Activated CD8-positive, alpha-beta memory T cell treated with anti-CD3 and anti-CD28 coated beads, Interleukin-2, amount 50 U/mL, for 24 hours (primary cell): ENCODE data around the gene HOXA13.

ENCODE experiments used
- DNase-seq: peaks from one replicate; pipeline ENCODE4 v3.0.0-alpha.2; 2020; ENCODE audit errors: extremely low read depth

Gene HOXA13

DNA sequence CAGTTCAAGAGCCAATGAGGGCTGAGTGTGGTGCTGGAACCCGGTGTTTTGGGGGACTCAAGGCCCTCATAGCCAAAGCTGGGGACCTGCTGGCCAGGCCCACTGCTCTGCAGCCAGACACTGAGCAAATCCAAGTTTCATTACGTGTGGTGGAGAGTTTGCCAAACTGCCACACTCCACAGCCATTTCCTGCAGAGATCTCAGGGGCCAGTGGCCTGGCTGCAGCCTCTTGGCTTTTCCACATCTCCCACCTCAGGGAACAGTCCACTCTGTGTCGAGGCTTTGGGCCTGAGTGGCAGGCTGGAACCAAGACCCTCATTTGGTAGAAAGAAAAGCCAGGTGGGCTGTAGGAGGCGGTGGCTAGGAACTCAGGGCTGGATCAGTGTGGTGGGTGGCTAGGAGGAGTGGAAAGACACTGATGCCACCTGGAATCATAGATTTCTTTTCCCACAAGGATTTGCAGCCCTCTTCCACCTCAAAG, 18.1 kb downstream of the HOXA13 start:
- no peak for DNase-seq

DNA sequence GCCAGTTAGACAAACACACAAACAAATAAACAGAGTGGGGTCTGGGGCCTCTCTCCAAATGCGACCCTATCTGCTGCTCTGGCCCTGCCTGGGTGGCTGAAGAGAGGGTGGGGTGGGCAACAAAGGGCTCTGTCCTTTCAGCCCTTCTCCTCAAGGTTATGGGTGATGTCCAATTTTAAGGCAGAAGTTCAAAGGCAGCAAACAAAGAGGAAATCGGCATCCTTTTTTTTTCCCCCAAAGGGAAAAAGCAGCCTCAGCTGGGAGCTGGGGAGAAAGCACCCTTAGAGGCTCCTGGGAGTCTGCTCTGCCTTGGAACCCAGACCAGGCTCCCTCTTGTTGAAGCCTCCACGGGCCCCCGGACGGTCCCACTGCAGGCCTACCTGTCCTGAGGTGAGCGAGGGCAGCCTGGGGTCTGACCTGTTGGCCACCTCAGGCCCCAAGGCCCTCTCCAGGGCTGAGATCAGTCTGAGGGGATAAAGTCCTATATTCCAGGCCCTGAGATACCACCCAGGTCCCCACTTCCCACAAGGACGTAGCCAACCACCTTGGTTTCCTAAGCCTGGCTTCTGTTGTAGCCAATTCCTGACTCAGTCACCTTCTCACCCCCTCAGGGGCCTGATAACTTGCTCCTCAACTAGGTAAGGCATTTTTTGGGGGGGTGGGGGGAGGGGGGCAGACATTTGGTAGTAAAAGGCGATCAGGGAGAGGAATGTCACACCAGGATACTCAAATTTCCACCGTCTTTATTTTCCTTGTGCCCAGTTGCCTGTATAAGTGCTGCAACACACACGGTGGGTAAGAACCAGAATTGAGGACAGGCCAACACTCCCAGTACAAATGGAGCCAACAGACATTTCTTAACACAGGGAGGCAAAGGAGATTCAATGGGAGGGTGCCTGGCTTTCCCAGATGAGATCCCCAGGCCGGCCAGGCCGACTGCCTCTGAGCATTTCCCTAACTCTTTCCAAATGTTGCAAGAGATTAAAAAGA, 19.2 kb downstream of the HOXA13 start:
- DNase-seq, result no peak

DNA sequence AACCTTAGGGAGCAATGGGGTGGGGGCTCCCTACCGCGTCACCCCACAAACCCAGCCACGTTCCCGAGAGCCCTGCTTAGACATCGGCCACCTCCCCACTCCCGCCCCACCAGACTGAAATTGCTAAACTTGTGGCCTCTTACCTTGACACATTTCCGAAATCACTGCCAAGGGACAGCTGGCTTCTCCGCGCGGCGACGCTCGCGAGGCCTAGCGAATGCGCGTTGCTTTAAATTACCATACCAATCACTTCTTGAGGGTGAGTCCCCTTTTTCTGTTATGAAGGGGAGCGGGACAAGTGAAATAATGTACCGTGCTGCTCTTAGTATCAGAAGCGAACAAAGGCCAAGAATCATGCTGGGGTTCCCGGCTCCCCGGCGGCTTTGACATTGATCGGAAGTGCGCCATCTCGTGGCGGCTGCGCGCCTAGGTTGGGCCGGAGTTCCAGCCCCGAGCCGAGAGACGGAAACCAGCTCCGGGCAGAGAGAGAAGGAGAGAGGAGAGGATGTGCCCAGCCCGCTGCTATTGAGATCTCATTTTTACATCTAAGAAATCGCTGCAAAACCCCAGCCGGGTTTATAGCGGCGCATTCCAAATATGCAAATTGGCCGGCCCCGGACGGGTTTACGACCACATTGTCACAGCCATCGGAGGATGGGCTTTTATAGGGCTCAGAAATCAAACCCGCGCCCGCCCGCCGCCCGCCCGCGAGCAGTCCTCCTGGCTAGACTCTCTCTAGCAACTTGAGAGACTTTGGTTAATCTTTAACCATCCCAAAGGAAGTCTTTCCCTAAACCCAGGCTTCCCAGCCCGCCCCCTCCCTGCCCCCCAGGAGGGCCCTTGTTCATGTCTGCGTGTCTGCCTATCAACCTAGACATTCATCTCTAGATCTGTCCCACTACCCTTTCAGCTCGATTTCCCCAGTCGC, 20.1 kb downstream of the HOXA13 start:
- no peak for DNase-seq

DNA sequence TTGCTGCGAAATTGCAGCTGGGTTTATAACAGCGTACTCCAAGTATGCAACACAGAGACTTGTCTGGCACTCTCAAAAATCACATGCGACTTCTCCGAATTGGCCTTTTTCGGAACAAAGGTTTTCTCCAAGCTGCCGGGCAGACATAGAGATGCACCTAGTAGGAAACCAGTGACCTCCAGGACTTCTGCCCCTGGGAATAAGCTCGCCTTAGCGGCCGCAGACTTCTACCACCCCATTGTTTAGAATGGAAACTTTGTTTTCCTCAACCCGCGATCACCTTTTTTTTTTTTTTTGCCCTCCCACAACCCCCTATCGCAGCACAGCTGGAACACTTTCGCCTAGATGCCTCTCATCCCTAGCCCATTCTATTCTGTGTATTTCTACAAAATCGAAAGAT, 20.9 kb downstream of the HOXA13 start:
- DNase-seq, result no peak

DNA sequence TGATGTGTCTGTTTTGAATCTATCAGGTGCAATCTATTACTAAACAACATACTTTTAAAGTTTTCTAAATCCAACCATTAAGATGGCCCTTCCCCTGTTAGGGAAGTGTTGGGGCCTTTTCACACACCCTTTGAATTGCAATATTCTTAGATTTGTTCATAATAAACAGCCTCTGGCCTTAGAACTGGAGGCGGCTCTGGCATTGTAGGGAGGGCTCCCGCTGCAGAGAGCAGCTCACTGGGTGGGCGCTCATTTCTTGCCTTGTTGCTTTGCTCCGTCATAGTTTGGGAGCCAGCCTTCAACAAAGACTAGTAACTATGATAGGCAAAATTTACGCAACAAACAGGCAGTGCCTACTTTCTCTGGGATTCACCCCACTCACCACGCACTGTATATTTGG, 21.5 kb downstream of the HOXA13 start:
- DNase-seq, result no peak

DNA sequence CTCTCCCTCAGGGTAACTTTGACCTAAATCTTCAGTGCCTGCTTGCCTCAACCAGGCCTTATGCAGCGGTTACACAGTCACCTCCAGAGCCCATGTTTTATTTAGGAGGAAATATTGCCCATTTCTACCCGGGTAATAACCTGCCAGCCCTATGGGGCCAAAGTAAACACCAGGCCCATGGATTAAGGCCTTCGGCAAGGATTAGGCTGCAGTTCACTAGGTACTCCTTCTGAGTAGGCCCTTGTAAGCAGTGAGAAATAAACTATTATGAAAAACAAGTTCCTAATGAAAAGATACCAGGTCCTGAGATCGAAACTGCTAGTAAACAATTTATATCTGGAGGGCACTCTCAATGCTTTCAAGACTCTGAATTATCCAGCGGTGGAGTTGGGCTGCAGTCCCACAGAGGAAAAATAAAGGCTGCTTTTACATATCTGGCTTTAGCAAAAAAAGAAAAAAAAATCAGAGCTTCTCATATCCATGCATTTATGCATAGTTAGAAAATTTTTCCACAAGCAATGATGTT, 22.0 kb downstream of the HOXA13 start:
- no peak for DNase-seq

DNA sequence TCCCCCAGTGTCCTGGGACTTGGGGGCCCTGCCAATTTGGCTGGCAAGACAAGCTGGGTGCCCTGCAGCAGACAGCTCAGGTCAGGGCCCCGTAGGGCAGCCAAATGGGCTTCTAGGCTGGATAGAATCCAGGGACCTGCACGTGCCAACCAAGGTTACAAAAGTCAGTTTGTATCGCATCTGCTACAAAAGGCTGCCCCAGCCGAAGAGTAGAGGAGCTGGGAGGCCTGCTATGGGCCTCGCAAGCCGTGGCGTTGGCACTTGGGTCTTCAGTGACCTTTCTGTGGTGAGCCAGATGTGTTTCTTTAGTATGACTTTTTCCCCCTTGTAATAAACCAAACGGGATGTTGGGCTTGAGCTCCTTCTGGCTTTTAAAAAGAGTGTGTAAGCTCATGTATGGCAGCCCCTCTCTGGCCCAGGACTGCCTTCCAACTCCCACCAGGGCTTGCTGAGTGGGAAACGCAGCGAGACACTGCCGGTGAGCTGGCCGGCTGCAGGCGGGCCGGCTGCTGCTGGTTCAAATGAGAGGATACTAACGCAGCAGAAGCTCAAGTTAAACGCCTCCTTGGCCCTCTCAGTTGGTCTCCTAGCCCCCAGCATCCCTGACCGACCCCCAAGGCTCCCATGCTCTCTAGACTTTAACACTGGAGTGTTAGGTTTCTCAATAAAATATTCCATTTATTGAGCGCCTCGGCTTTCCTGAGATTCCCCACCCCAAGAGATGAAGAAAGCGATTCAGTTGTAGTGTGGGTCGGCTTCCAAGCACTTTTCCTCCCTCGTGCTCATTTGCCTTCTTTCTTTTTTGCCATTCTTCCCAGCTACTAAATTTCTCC, 22.7 kb downstream of the HOXA13 start:
- DNase-seq, result no peak

DNA sequence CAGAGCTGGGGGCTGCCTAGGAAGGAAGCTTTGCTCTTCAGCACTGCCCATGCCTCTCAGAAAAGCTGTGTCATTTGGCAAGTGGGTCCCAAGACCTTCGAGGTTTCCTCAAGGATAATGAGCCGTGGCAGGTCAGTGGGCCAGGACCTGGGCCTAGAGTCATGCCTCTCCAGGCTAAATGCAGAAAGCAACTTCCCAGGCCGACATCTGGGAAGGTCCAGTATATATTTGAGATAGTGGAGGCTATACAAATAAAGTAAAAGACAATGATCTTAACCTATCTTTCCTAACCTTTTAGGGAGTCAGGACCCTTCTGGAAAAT, 23.4 kb downstream of the HOXA13 start:
- no peak for DNase-seq

DNA sequence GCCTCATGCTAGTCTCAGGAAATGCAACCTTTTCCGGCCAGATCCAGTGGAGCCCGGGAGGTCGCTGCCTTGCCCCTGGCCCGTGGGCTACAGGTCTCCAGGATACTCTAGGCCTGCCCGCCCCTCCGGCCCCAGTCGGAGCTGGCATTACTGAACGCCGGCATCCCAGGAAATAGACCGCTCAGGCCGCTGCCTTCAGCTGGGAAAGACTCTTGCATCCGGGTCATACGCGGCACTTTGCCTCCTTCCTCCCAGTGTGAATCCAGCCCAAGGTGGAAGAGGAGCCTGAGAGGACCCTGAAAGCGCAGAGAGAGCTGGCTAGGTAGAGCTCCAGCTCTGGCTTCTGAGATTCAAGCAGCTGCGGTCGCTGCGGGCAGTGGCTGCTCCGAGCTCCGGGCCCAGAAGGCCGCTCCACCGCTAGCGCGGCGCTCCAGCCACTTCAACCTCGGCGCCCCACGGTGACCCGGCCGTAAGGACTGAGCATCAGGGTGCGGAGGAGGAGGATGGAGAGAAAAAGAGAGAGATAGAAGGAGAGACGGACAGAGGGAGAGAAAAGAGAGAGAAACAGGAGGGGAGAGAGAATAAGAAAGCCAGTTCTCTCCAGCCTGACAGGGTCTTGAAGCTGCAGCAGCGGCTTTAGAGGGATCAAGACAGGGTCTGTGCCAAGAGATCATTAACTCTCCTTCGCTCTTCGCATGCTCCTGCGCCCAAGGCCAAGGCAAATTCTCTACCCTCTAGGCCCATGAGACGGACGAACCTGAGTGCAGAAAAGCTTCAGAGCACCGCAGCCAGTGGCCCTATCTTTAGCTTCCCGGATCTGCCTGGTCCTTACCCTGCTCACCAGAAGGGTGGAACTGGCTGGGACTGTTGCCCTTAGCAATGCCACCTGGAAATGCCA, 24.0 kb downstream of the HOXA13 start:
- no peak for DNase-seq

DNA sequence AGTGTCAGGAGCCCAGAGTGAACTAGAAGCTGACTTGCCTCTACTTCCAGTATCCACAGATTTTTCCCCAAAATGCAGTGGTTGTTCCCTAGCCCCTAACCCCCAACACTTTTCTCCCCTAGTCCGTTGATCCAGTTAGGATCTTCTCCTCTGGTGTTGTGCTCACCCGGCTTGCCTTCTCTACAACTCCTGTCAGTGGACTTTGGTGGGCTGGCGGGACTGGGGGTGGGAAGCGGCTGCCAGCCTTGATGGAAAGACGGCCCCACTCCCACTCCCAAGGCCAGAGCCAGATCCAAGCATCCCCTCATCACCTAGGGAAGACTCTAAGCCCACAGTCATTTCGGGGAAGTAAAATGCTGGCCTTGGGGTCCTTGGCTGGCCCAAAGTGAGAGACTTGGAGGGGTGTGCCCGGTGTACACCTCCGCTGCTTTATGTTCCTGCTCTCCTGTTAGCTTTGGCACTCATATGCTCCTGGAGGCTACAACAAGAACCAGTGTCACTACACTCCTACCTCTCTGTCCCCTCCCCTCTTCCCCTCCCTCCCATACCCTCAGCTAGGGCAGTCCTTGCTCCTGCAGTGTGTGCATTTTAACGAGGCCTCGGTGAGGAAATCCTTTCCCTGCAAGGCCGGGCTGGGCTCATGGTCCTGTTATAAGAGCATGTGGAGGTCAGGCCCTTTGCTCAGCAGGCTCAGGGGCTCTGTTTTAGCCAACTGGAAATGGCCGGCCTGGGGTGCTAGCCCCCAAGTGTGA, 24.8 kb downstream of the HOXA13 start:
- DNase-seq, result no peak

DNA sequence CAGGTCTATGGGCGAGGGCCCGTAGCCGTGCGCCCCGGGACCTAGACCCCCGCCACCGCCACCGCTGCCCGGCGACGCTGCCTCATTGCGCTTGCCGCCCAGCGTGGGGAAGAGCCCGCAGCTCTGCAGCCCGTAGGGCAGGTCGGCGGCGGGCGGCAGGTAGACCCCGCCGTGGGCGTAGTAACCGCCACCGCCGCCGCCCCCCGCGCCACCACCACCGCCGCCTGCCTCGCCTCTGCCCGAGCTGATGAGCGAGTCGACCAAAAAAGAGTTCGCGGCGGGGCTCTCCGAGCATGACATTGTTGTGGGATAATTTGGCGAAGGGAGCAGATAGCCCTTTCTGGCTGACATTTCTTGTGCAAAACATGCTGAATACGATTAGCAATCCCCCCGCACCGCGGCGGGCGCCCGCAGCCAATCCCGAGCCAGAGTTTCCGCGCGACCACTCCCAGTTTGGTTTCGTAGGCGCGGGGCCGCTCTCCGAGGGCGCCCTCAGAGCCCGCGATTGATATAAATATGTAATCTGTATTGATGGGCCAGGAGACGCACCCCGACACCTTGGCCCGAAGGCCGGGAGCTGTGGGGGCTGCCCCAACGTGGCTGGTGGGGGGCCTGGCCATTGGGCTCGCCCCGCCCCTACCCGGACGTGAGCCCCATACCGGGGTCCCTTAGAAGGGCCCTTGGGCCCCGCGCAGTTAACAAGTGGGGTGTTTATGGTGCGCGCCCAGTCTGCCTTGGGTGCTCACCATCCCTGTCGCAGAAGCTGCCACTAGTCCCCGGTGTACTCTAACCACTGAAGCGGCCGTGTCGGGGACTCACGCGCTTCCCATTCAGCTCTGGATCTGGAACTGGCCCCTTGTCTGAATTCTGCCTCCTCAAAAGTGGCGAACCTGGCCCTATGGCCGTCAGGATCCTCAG, 25.7 kb downstream of the HOXA13 start, which contains the start of gene HOXA10:
Gene HOXA10 (minus strand): TSS at position 365 of the 918 bp plus-strand sequence. CDS start 14 bp downstream, at position 351.
- no peak for DNase-seq

DNA sequence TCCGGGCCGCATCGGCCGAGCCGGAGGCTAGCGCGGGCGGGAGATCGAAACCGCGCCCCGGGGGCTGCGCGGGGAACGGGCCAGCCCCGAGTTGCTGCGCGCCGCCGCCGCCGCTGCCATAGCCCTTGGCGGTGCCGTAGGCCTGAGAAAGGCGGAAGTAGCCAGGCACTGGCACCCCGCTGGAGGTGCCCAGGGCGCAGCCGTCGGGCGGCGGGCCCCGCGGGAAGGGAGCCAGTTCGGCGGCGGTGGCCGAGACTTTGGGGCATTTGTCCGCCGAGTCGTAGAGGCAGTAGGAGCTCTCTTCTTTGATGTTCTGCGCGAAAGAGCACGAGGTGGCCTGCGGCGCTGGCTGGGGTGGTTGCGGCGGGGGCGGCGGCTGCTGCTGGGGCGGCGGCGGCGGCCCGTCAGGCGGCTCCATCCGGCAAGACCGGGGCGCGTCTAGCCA, 26.4 kb downstream of the HOXA13 start:
- no peak for DNase-seq

DNA sequence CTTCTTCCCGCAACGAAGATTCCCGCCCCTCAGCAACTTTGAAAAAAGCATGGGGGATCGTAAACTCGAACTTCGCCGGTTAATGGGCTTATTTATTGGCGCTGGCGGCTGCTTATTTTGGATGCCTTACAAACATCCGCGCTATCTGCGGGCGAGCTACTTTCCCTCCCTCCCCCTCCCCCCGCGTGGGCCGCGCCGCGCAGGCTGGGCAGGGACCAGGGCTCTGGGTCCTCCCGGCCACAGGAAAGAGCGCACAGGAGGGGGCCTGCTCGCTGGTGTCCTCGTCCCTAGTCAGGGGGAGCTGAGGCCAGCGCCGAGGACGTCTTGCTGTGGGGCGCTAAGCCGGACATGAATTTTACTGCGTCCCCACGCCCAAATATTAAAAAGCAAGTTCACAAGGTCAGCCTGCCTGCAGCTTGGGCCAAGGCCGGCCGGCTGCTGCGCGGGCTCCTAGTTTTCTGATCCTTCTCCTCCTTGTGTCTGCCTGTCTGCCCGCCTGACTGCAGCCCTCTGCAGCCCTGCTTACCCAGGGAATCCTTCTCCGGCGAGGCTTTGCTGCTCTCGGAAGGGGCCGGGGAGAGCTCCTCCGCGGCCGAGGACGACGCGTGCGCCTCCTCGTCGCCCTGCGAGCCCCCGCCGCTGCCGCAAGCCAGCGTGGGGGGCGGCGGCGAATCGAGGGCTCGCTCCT, 26.9 kb downstream of the HOXA13 start:
- no peak for DNase-seq

DNA sequence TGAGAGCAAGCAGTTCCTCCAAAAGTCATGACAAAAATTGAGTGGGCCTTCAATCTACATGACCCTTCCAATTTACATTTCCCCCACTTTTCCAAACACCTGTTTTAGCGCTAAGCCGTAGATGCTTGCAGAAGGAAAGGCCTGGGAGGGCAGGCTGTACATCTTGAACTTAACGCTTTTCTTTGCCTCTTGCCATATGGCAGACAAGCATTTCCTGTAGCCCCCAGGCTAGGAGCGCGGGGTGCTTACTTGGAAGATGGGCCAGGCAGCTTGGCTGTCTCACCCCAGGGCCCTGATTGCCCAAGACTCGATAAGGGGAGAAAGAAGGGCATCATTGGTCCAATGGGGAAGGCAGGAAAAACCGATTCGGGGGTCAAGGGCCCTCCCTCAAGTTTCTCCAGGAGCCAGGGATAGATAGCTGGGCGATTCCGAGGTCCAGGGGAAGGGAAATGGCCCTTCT, 27.5 kb downstream of the HOXA13 start:
- no peak for DNase-seq

DNA sequence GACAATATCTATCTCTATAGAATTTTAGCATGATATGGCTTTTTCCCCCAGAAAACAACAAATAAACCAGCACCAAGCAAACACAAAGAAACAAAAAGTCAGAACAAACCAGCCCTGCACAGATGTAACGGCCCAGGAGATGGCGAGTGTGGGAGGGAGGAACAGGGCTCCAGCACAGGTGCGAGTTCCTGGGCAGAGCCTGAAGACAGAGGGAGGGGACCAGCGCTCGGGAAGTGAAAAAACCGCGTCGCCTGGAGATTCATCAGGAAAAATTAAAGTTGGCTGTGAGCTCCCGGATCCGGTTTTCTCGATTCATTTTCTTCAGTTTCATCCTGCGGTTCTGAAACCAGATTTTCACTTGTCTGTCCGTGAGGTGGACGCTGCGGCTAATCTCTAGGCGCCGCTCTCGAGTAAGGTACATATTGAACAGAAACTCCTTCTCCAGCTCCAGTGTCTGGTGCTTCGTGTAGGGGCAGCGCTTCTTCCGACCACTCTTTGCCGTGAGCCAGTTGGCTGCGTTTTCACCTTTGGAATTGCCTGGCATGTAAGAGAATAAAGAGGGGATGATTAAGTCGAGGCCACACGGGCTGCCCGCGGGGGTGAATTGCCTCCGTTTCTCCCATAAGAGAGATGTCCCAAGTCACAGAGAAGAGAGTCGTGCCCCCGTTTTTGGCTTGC, 28.1 kb downstream of the HOXA13 start:
- DNase-seq, result no peak

DNA sequence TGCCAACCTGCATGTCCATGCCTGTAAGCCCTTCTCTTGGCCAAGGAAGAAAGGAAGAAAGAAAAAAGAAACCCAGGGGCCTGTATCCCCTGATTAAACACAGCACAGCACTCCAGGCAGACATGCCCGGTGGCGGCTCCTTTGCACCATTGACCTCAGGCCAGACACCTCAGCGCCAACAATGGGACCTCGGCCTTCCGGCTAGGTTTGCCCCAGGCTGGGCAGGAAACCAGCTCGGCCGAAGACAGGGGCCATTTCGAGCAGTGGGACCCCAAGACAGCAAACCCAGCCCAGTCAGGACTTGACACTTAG, 28.6 kb downstream of the HOXA13 start:
- DNase-seq, result no peak
